ENCODE data around the gene GRM5.

- no peak for TF ChIP-seq EZH2 (IDR thresholded peaks at IDR 0.05)
- no peak for TF ChIP-seq EZH2phosphoT487 (IDR thresholded peaks at IDR 0.05)
- peak; percentile 95 for TF ChIP-seq CTCF (IDR thresholded peaks at IDR 0.05)
These were observed 521.7 kb downstream of the GRM5 start for GRCh38 chr11:88543902-88544655.

All from neural progenitor cell (in vitro differentiated cells).